IMR-90 (cell line): Measurements from ENCODE around the gene ITCH. TPM values are rescaled to one million over a fixed set of nuclear protein-coding genes. Genes with fewer than 3 reads are reported as not detected.

ENCODE experiments used
- ATAC-seq: fragments of 200-7000 bp; cut with Tn5 transposase; 2 replicates; pipeline ENCODE4 v1.9.1; 2020; ENCODE audit warnings: low read depth, mild to moderate bottlenecking, moderate library complexity
- BruUV-seq: library from RNA; stranded (reverse); fragments of 400-500 nt; replicated peaks from 2 replicates; lab custom pipeline; 2021; lab: Mats Ljungman, UMichigan
- CTCF ChIA-PET: fragments of 300-600 bp; formaldehyde crosslinking; extraction: SDS; loops from one replicate; lab custom pipeline; 2021; ENCODE audit warnings: antibody characterized with exemption; lab: Yijun Ruan, JAX
- POLR2A ChIA-PET: fragments of 300-600 bp; sonication (Branson Sonifier 250); formaldehyde crosslinking; loops from one replicate; lab custom pipeline; 2022; ENCODE audit warnings: antibody characterized with exemption; ENCODE audit not compliant: unreplicated experiment; lab: Charles Lee
- DNase-seq: peaks from one replicate; pipeline ENCODE4 v3.0.0; 2013
- H2AFZ ChIP-seq: replicated peaks from 2 replicates; pipeline ENCODE3; 2013; ENCODE audit warnings: low read length, mild to moderate bottlenecking; ENCODE audit not compliant: poor library complexity
- H2AK5ac ChIP-seq: 2 replicates; pipeline ENCODE4 v1.6.1; 2013; ENCODE audit warnings: low read depth, low read length, inconsistent platforms
- H2AK9ac ChIP-seq: replicated peaks from 2 replicates; pipeline ENCODE3; 2013; ENCODE audit warnings: mild to moderate bottlenecking, low read depth, low read length, moderate library complexity; ENCODE audit not compliant: poor library complexity
- H2BK120ac ChIP-seq: 2 replicates; pipeline ENCODE4 v1.6.1; 2013; ENCODE audit warnings: low read depth, low read length, inconsistent platforms
- H2BK15ac ChIP-seq: 3 replicates; pipeline ENCODE4 v1.6.1; 2013; ENCODE audit warnings: low read depth, low read length, inconsistent platforms
- H2BK20ac ChIP-seq: 2 replicates; pipeline ENCODE4 v1.6.1; 2013; ENCODE audit warnings: low read depth, mild to moderate bottlenecking, inconsistent platforms, low read length, moderate library complexity
- H2BK5ac ChIP-seq: 2 replicates; pipeline ENCODE4 v1.6.1; 2013; ENCODE audit warnings: mild to moderate bottlenecking, low read depth, low read length, inconsistent platforms; ENCODE audit not compliant: poor library complexity, severe bottlenecking
- H3K14ac ChIP-seq: replicated peaks from 2 replicates; pipeline ENCODE4 v1.6.1; 2013; ENCODE audit warnings: low read depth, low read length, inconsistent platforms
- H3K18ac ChIP-seq: 2 replicates; pipeline ENCODE4 v1.6.1; 2013; ENCODE audit warnings: low read depth, low read length, control low read depth
- H3K23ac ChIP-seq: 2 replicates; pipeline ENCODE4 v1.6.1; 2013; ENCODE audit warnings: low read depth, low read length, inconsistent platforms
- H3K27ac ChIP-seq: 2 replicates; pipeline ENCODE4 v1.5.1; 2013; ENCODE audit warnings: mild to moderate bottlenecking, control low read depth, low read length; ENCODE audit not compliant: insufficient read depth
- H3K27me3 ChIP-seq: 2 replicates; pipeline ENCODE4 v1.6.1; 2013; ENCODE audit warnings: low read length; ENCODE audit not compliant: control insufficient read depth, insufficient read depth
- H3K36me3 ChIP-seq: 2 replicates; pipeline ENCODE4 v1.6.1; 2013; ENCODE audit warnings: low read length, mixed read lengths; ENCODE audit not compliant: control insufficient read depth, insufficient read depth
- H3K4ac ChIP-seq: 2 replicates; pipeline ENCODE4 v1.6.1; 2013; ENCODE audit warnings: low read depth, low read length, inconsistent platforms
- H3K4me1 ChIP-seq: 2 replicates; pipeline ENCODE4 v1.6.1; 2013; ENCODE audit warnings: low read length, mixed read lengths; ENCODE audit not compliant: control insufficient read depth, insufficient read depth
- H3K4me2 ChIP-seq: 2 replicates; pipeline ENCODE4 v1.6.1; 2013; ENCODE audit warnings: low read depth, mild to moderate bottlenecking, control low read depth, low read length, moderate library complexity
- H3K4me3 ChIP-seq: 2 replicates; pipeline ENCODE4 v1.5.1; 2013; ENCODE audit warnings: low read depth, mild to moderate bottlenecking, control low read depth, low read length, moderate library complexity; ENCODE audit not compliant: insufficient read depth
- H3K56ac ChIP-seq: 2 replicates; pipeline ENCODE4 v1.6.1; 2013; ENCODE audit warnings: low read length, inconsistent platforms; ENCODE audit not compliant: insufficient read depth; ENCODE audit errors: extremely low read depth
- H3K79me1 ChIP-seq, 2 experiments: 2 replicates each; pipeline ENCODE4 v1.6.1; 2013; ENCODE audit warnings: low read length in 2 of 2, inconsistent platforms in 1 of 2, low read depth in 1 of 2
- H3K9ac ChIP-seq: 2 replicates; pipeline ENCODE4 v1.6.1; 2013; ENCODE audit warnings: low read depth, low read length, control low read depth
- H3K9me1 ChIP-seq: 2 replicates; pipeline ENCODE4 v1.6.1; 2013; ENCODE audit warnings: low read length, inconsistent platforms; ENCODE audit not compliant: insufficient read depth
- H3K9me3 ChIP-seq: 2 replicates; pipeline ENCODE4 v1.6.1; 2013; ENCODE audit warnings: low read length; ENCODE audit not compliant: control insufficient read depth, insufficient read depth
- H4K20me1 ChIP-seq: 2 replicates; pipeline ENCODE4 v1.6.1; 2013; ENCODE audit warnings: low read length, inconsistent platforms; ENCODE audit not compliant: insufficient read depth
- H4K5ac ChIP-seq: 2 replicates; pipeline ENCODE4 v1.6.1; 2013; ENCODE audit warnings: mild to moderate bottlenecking, low read depth, low read length, control low read depth
- H4K8ac ChIP-seq, 2 experiments: 2 replicates each; pipeline ENCODE4 v1.6.1; 2013; ENCODE audit warnings: low read depth in 2 of 2, low read length in 2 of 2, control low read depth in 1 of 2, inconsistent platforms in 1 of 2
- H4K91ac ChIP-seq: 2 replicates; pipeline ENCODE4 v1.6.1; 2013; ENCODE audit warnings: low read depth, low read length, inconsistent platforms; ENCODE audit not compliant: insufficient read depth
- CEBPB ChIP-seq: IDR thresholded peaks from 2 replicates; pipeline ENCODE4 v1.6.1; 2012; ENCODE audit warnings: low read depth, low read length, improper control_type of control experiment
- MAFK ChIP-seq: IDR thresholded peaks from 2 replicates; pipeline ENCODE4 v1.6.1; 2012; ENCODE audit warnings: low read depth, low read length, improper control_type of control experiment
- MXI1 ChIP-seq: IDR thresholded peaks from 2 replicates; pipeline ENCODE4 v1.6.1; 2012; ENCODE audit warnings: low read depth, mild to moderate bottlenecking, low read length, moderate library complexity, borderline replicate concordance
- POLR2A ChIP-seq: IDR thresholded peaks from 2 replicates; pipeline ENCODE4 v1.6.1; 2012; ENCODE audit warnings: mild to moderate bottlenecking, low read depth, low read length
- RAD21 ChIP-seq: IDR thresholded peaks from 2 replicates; pipeline ENCODE4 v1.6.1; 2012; ENCODE audit warnings: low read length, improper control_type of control experiment
- RFX5 ChIP-seq: IDR thresholded peaks from 2 replicates; pipeline ENCODE4 v1.8.0; 2012; ENCODE audit warnings: low read depth, mild to moderate bottlenecking, low read length, moderate library complexity
- SMC3 ChIP-seq: fragments of 150-350 bp; IDR thresholded peaks from 2 replicates; pipeline ENCODE4 v1.6.1; 2016; ENCODE audit warnings: low read depth, mild to moderate bottlenecking, antibody characterized with exemption, low read length, moderate library complexity
- WGBS, 2 experiments: methylation state at CpG; one replicate each; pipeline versions ENCODE4 v1.1.5 to v1.1.7; 2013; ENCODE audit warnings: missing lambda C conversion rate in 2 of 2; ENCODE audit not compliant: insufficient read length in 1 of 2; ENCODE audit errors: extremely low coverage in 2 of 2; 5-methylcytosine and 5-hydroxymethylcytosine counted together
- dilution Hi-C: fragments of 300-500 bp; cut with HindIII; formaldehyde crosslinking; loops from one replicate; pipeline ENCODE4 v1.14.3; 2018; ENCODE audit warnings: low sequenced_read_pairs; ENCODE audit not compliant: unreplicated experiment
- in situ Hi-C: fragments of 300-500 bp; cut with MboI; formaldehyde crosslinking; loops from 3 replicates; pipeline ENCODE4 v1.14.3; 2019; ENCODE audit warnings: low sequenced_read_pairs, inconsistent platforms, mixed read lengths
- intact Hi-C: fragments of 100-400 bp; cut with micrococcal nuclease; formaldehyde crosslinking; loops from 2 replicates; pipeline ENCODE4 v1.10.0; 2022
- polyA plus RNA-seq, 3 experiments: library from polyadenylated mRNA; depleted of rRNA; stranded (reverse); fragments of >200 nt; gene quantifications; 2 replicates each; pipeline ENCODE4 v1.2.3, GENCODE V29; 2012; ENCODE audit warnings: low replicate concordance in 1 of 3
- total RNA-seq: library from RNA; depleted of rRNA; stranded (reverse); fragments of >200 nt; gene quantifications from 2 replicates; pipeline ENCODE4 v1.2.3, GENCODE V29; 2012
- TF ChIP-seq, protein P1 (sequence below): fragments of 150-350 bp; IDR thresholded peaks from 2 replicates; pipeline ENCODE4 v1.6.1; 2016; ENCODE audit warnings: low read depth, mild to moderate bottlenecking, low read length, moderate library complexity, borderline replicate concordance
- TF ChIP-seq, protein P2 (sequence below): conservative IDR thresholded peaks from 2 replicates; pipeline ENCODE4 v1.5.1; 2012; ENCODE audit warnings: mild to moderate bottlenecking, low read depth, low read length, improper control_type of control experiment

Gene ITCH
- total and polyA plus RNA-seq, 2 of the 4 experiments (the other 2 are of a cell fraction) = 12.7 to 94.6 TPM

DNA sequence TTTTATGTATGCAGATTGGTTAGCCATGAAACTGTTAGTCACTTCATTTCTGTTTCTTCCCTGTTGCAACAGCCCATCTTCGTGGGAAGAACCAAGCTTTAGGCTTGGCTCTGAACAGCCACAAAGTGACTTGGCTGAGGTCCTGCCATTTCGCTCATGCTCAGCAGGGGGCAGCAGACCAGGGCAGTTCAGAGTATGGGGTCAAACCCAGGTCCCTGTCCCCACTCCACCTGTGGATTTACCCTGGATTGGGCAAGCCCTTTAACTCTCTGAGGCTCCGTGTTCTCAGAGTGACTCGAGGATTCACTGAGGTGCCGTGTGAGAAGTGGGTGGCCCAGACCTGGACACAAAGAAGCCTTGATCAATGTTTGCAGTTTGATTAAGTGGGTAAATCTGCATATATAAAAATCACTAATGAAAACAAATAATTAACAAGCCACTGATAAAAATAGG lies 175.6 kb downstream of the ITCH start:
- no peak overlapping the region for H3K56ac ChIP-seq
- no peak overlapping the region for H2AFZ ChIP-seq
- H4K8ac ChIP-seq = no peak overlapping the region
- no peak overlapping the region for H3K18ac ChIP-seq
- H3K36me3 ChIP-seq = peaks cover 62% of the 10 kb centered on the region
- H3K4ac ChIP-seq = no peak overlapping the region
- TF ChIP-seq MAFK (no peak), MXI1 (no peak), POLR2A (no peak), SMC3 (peak; percentile 57), RFX5 (no peak), RAD21 (peak; percentile 55), CEBPB (peak; percentile 67; the same call in 1 of the 2 replicates)
- TF ChIP-seq, protein P1, sequence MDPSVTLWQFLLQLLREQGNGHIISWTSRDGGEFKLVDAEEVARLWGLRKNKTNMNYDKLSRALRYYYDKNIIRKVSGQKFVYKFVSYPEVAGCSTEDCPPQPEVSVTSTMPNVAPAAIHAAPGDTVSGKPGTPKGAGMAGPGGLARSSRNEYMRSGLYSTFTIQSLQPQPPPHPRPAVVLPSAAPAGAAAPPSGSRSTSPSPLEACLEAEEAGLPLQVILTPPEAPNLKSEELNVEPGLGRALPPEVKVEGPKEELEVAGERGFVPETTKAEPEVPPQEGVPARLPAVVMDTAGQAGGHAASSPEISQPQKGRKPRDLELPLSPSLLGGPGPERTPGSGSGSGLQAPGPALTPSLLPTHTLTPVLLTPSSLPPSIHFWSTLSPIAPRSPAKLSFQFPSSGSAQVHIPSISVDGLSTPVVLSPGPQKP = no peak
- TF ChIP-seq, protein P2, sequence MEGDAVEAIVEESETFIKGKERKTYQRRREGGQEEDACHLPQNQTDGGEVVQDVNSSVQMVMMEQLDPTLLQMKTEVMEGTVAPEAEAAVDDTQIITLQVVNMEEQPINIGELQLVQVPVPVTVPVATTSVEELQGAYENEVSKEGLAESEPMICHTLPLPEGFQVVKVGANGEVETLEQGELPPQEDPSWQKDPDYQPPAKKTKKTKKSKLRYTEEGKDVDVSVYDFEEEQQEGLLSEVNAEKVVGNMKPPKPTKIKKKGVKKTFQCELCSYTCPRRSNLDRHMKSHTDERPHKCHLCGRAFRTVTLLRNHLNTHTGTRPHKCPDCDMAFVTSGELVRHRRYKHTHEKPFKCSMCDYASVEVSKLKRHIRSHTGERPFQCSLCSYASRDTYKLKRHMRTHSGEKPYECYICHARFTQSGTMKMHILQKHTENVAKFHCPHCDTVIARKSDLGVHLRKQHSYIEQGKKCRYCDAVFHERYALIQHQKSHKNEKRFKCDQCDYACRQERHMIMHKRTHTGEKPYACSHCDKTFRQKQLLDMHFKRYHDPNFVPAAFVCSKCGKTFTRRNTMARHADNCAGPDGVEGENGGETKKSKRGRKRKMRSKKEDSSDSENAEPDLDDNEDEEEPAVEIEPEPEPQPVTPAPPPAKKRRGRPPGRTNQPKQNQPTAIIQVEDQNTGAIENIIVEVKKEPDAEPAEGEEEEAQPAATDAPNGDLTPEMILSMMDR = peak; percentile 65
- no peak overlapping the region for H2BK15ac ChIP-seq
- ChIA-PET CTCF (interaction anchor here (0.6 to 1.7 kb wide), 9 partner anchors 8 to 348 kb away, joined by 3 to 7 read pairs (median 5); partner anchors contain the start of gene ITCH), POLR2A (no interaction called here)
- dilution Hi-C loops = no loop called here
- BruUV-seq = no TSS peak
- H3K27me3 ChIP-seq = no peaks in the 10 kb centered on the region
- H2BK20ac ChIP-seq = no peak overlapping the region
- H3K9ac ChIP-seq = no peak overlapping the region
- peaks cover 9% of the 10 kb centered on the region; the same call in 1 of the 2 replicates for H4K20me1 ChIP-seq
- no peak overlapping the region for H4K91ac ChIP-seq
- H3K4me1 ChIP-seq = no peaks in the 10 kb centered on the region
- H3K27ac ChIP-seq = no peak overlapping the region
- 33% methylated on average over 1 of the region's 5 CpGs; no CpG with 5 or more reads in 1 of the 2 experiments for WGBS, 2 experiments
- H3K14ac ChIP-seq = no peak overlapping the region
- DNase-seq (peak; percentile 57), ATAC-seq (peak; percentile 91)
- no peaks in the 10 kb centered on the region for H3K9me3 ChIP-seq
- H2AK9ac ChIP-seq = no peak overlapping the region
- no peak overlapping the region for H3K4me2 ChIP-seq
- intact Hi-C loops = loop anchor here (1.0 to 5.0 kb wide), 2 partner anchors 169 to 231 kb away; no protein-coding TSS in a partner anchor
- no peak overlapping the region for H3K4me3 ChIP-seq
- H3K23ac ChIP-seq = no peak overlapping the region
- no peak overlapping the region for H2BK120ac ChIP-seq
- peaks cover 11 to 47% of the 10 kb centered on the region in 2 experiments for H3K79me1 ChIP-seq
- in situ Hi-C loops = no loop called here
- no peaks in the 10 kb centered on the region for H3K9me1 ChIP-seq
- no peak overlapping the region for H4K5ac ChIP-seq
- no peak overlapping the region for H2AK5ac ChIP-seq
- no peak overlapping the region for H2BK5ac ChIP-seq
